Keratinocyte (primary cell): ENCODE measurements around the gene WASF3. TPM values are rescaled to one million over a fixed set of nuclear protein-coding genes. Genes with fewer than 3 reads are reported as not detected.
"Not testable (repeated sequence)": the region's sequence is repeated elsewhere in the genome, so short reads cannot be mapped to it uniquely, and the experiment has no call there.

Source experiments
- DNase-seq: peaks from one replicate; pipeline ENCODE4 v3.0.0-alpha.2; 2011; ENCODE audit warnings: low read depth, missing footprints, low spot score
- FAIRE-seq: peaks from 2 replicates; lab custom pipeline; 2011; peaks lifted over from hg19 to GRCh38; lab: Jason Lieb, UNC
- H2AFZ ChIP-seq: 2 replicates; pipeline ENCODE4 v1.6.0; 2012; ENCODE audit warnings: low read length, control low read depth, inconsistent platforms; ENCODE audit not compliant: control insufficient read depth
- H3K27ac ChIP-seq: 2 replicates; pipeline ENCODE4 v1.5.1; 2011; ENCODE audit warnings: low read length; ENCODE audit not compliant: control insufficient read depth, insufficient read depth
- H3K27me3 ChIP-seq: 3 replicates; pipeline ENCODE4 v1.6.0; 2011; ENCODE audit warnings: low read length; ENCODE audit not compliant: control insufficient read depth, insufficient read depth; ENCODE audit errors: extremely low read depth
- H3K36me3 ChIP-seq, 2 experiments: 2 replicates in 1 of 2; 3 replicates in 1 of 2; pipeline ENCODE4 v1.5.1; 2011; ENCODE audit warnings: low read length in 2 of 2, mild to moderate bottlenecking in 1 of 2; ENCODE audit not compliant: control insufficient read depth in 2 of 2, insufficient read depth in 2 of 2; ENCODE audit errors: extremely low read depth in 1 of 2
- H3K4me1 ChIP-seq: 3 replicates; pipeline ENCODE4 v1.5.1; 2011; ENCODE audit warnings: low read length; ENCODE audit not compliant: control insufficient read depth, insufficient read depth; ENCODE audit errors: extremely low read depth
- H3K4me2 ChIP-seq: 3 replicates; pipeline ENCODE4 v1.6.0; 2011; ENCODE audit warnings: low read depth, low read length; ENCODE audit not compliant: control insufficient read depth, insufficient read depth; ENCODE audit errors: extremely low read depth
- H3K4me3 ChIP-seq, 3 experiments: fragments of 200-600 bp in 1 of 3; sonication (generic) in 1 of 3; 2 replicates in 2 of 3; 3 replicates in 1 of 3; pipeline ENCODE4 v1.5.1; 2011 to 2016; ENCODE audit warnings: low read length in 3 of 3, mild to moderate bottlenecking in 3 of 3, control low read depth in 2 of 3, inconsistent platforms in 1 of 3, low read depth in 1 of 3, mixed read lengths in 1 of 3, mixed run types in 1 of 3, moderate library complexity in 1 of 3; ENCODE audit not compliant: control insufficient read depth in 2 of 3, insufficient read depth in 2 of 3; ENCODE audit errors: extremely low read depth in 1 of 3
- H3K79me2 ChIP-seq: 2 replicates; pipeline ENCODE4 v1.6.0; 2012; ENCODE audit warnings: low read length; ENCODE audit not compliant: control insufficient read depth, insufficient read depth
- H3K9ac ChIP-seq: 3 replicates; pipeline ENCODE4 v1.6.0; 2011; ENCODE audit warnings: low read length; ENCODE audit not compliant: control insufficient read depth, insufficient read depth; ENCODE audit errors: extremely low read depth
- H3K9me1 ChIP-seq: 3 replicates; pipeline ENCODE4 v1.6.0; 2011; ENCODE audit warnings: low read length; ENCODE audit not compliant: control insufficient read depth, insufficient read depth; ENCODE audit errors: extremely low read depth
- H3K9me3 ChIP-seq: 2 replicates; pipeline ENCODE4 v1.5.1; 2012; ENCODE audit warnings: low read depth, low read length; ENCODE audit not compliant: control insufficient read depth
- H4K20me1 ChIP-seq: 3 replicates; pipeline ENCODE4 v1.6.0; 2011; ENCODE audit warnings: low read length; ENCODE audit not compliant: control insufficient read depth, insufficient read depth; ENCODE audit errors: extremely low read depth
- EZH2 ChIP-seq: IDR thresholded peaks from one replicate; pipeline ENCODE4 v1.6.1; 2012; ENCODE audit warnings: inconsistent platforms, mild to moderate bottlenecking, low read length, moderate library complexity
- dilution Hi-C: fragments of 300-500 bp; cut with MboI; formaldehyde crosslinking; loops from one replicate; pipeline ENCODE4 v1.7.0; 2020; ENCODE audit warnings: low sequenced_read_pairs; ENCODE audit not compliant: extremely low pct_ligation_motif_present
- polyA plus RNA-seq, 5 experiments: library from polyadenylated mRNA; depleted of rRNA in 3 of 5; stranded (reverse) in 3 of 5; stranded (forward) in 1 of 5; unstranded in 1 of 5; fragments of >200 nt; gene quantifications; 1 replicate in 1 of 5; 2 replicates in 3 of 5; 3 replicates in 1 of 5; pipeline versions ENCODE4 v1.2.1 to v1.2.3, GENCODE V29; 2011 to 2012; ENCODE audit warnings: missing spikeins in 2 of 5, low read depth in 1 of 5, low replicate concordance in 1 of 5
- TF ChIP-seq, protein P1 (sequence below), 3 experiments: IDR thresholded peaks in 1 of 3; conservative IDR thresholded peaks in 1 of 3; optimal IDR thresholded peaks in 1 of 3; 2 replicates in 2 of 3; 3 replicates in 1 of 3; pipeline versions ENCODE3 to v1.5.1; 2011; ENCODE audit warnings: low read length in 3 of 3, mild to moderate bottlenecking in 3 of 3, moderate library complexity in 2 of 3, control low read depth in 1 of 3, inconsistent platforms in 1 of 3; ENCODE audit not compliant: insufficient read depth in 2 of 3; ENCODE audit errors: extremely low read depth in 1 of 3

The WASF3 gene
- polyA plus RNA-seq, 1 donor (not counting 4 experiments of a cell fraction or from before 2014, with no cell fraction given), result 6.3 TPM

DNA sequence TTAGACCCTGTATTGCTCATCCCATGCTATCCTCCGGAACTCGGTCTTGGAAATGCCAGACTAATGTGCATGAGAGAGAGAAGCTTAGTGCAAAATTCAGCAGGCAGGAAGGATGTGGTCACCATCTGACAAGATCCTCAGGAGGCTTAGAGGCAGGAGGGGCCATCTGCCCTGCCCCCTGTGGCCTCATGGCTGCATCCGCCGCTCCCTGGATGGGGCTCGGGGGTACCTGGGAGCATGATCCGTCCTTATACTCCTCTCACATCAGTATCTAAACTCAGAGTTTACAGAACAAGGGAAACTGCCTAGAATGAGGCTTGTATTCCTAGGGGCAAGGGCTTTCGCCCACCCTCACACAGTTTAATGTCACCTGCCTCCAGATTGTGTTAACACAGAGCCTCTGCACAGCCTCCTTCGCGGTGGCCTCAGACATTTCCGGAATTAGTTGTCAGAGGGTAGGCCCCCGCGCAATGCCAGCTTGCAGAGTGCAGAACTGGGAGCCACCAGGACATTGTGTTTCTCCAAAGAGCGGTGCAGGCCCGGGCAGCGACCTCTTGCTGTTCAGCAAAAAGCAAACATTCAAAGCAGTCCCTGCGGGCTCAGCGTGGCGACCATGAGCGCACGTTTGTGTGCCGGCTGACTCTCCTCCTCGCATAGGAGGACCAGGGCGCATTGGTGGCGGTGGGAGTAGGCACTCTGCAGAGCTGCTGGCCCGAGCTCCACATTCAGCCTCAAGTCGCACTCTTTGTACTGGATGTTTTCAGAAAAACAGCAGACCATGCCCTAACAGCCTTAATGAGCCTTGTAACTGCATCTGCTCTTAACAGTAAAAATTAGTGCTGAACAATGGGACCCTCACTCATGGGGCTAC lies 164.0 kb downstream of the WASF3 start:
- Histone ChIP-seq H4K20me1 (no peaks in the 10 kb centered on the region), H3K79me2 (no peaks in the 10 kb centered on the region), H3K4me2 (no peak overlapping the region), H3K4me1 (no peaks in the 10 kb centered on the region), H3K9me1 (no peaks in the 10 kb centered on the region), H3K27me3 (no peaks in the 10 kb centered on the region), H3K4me3 (no peak overlapping the region), H3K9ac (no peak overlapping the region), H2AFZ (no peak overlapping the region), H3K9me3 (no peaks in the 10 kb centered on the region), H3K27ac (no peak overlapping the region), H3K36me3 (no peaks in the 10 kb centered on the region)
- TF ChIP-seq EZH2, result no peak
- TF ChIP-seq, protein P1, sequence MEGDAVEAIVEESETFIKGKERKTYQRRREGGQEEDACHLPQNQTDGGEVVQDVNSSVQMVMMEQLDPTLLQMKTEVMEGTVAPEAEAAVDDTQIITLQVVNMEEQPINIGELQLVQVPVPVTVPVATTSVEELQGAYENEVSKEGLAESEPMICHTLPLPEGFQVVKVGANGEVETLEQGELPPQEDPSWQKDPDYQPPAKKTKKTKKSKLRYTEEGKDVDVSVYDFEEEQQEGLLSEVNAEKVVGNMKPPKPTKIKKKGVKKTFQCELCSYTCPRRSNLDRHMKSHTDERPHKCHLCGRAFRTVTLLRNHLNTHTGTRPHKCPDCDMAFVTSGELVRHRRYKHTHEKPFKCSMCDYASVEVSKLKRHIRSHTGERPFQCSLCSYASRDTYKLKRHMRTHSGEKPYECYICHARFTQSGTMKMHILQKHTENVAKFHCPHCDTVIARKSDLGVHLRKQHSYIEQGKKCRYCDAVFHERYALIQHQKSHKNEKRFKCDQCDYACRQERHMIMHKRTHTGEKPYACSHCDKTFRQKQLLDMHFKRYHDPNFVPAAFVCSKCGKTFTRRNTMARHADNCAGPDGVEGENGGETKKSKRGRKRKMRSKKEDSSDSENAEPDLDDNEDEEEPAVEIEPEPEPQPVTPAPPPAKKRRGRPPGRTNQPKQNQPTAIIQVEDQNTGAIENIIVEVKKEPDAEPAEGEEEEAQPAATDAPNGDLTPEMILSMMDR (optimal IDR thresholded peaks at IDR 0.05 in 1 of 3, IDR thresholded peaks at IDR 0.05 in 1 of 3, conservative IDR thresholded peaks at IDR 0.05 in 1 of 3; ENCODE audit: extremely low read depth in 1 of 3, insufficient read depth in 2 of 3, low read length in 3 of 3), result no peak
- DNase-seq, result no peak
- dilution Hi-C loops, result no loop called here
- FAIRE-seq, result no peak

DNA sequence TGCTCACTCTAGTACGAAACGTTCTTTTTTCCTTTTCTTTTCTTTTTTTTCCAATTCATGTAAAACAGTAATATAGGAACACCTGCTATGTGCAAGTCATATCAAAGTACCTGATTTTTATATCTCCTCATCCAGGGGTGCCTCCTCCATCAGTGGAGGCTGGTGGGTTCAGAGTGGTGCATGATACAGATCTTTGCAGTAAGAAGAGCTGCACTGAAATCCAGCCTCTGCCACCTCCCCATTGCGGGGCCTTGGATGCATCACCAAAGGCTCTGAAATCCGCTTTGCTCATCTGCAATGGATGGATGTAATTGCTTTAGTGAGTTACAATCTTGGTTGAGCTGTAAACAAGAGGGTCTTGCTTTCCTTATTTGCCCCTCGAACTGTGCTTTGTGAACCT lies 164.8 kb downstream of the WASF3 start:
- TF ChIP-seq, protein P1 (optimal IDR thresholded peaks at IDR 0.05 in 1 of 3, IDR thresholded peaks at IDR 0.05 in 1 of 3, conservative IDR thresholded peaks at IDR 0.05 in 1 of 3; ENCODE audit: extremely low read depth in 1 of 3, insufficient read depth in 2 of 3, low read length in 3 of 3), result no peak
- no peak for TF ChIP-seq EZH2
- H3K4me3 ChIP-seq, result no peak overlapping the region
- no peaks in the 10 kb centered on the region for H3K79me2 ChIP-seq
- no peak overlapping the region for H3K9ac ChIP-seq
- H3K27ac ChIP-seq, result no peak overlapping the region
- H2AFZ ChIP-seq, result no peak overlapping the region
- no peaks in the 10 kb centered on the region for H3K9me3 ChIP-seq
- no peaks in the 10 kb centered on the region for H3K9me1 ChIP-seq
- dilution Hi-C loops, result no loop called here
- no peak for FAIRE-seq
- H3K4me2 ChIP-seq, result no peak overlapping the region
- no peak for DNase-seq
- no peaks in the 10 kb centered on the region for H3K36me3 ChIP-seq
- no peaks in the 10 kb centered on the region for H4K20me1 ChIP-seq
- H3K4me1 ChIP-seq, result no peaks in the 10 kb centered on the region
- H3K27me3 ChIP-seq, result no peaks in the 10 kb centered on the region

DNA sequence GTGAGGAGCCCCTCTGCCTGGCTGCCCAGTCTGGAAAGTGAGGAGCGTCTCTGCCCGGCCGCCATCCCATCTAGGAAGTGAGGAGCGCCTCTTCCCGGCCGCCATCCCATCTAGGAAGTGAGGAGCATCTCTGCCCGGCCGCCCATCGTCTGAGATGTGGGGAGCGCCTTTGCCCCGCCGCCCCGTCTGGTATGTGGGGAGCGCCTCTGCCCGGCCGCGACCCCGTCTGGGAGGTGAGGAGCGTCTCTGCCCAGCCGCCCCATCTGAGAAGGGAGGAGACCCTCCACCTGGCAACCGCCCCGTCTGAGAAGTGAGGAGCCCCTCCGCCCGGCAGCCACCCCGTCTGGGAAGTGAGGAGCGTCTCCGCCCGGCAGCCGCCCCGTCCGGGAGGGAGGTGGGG lies 166.1 kb downstream of the WASF3 start:
- H4K20me1 ChIP-seq, H3K4me2 ChIP-seq, H3K36me3 ChIP-seq, FAIRE-seq, dilution Hi-C loops, DNase-seq, H3K9me1 ChIP-seq, H3K27ac ChIP-seq, H2AFZ ChIP-seq, H3K9ac ChIP-seq, H3K79me2 ChIP-seq, H3K27me3 ChIP-seq, H3K4me3 ChIP-seq, H3K9me3 ChIP-seq, H3K4me1 ChIP-seq: not testable (repeated sequence)
